ENCODE data around the gene BMPR2.
"Not testable (repeated sequence)": the region's sequence is repeated elsewhere in the genome, so short reads cannot be mapped to it uniquely, and the experiment has no call there.

BMPR2 gene

DNA sequence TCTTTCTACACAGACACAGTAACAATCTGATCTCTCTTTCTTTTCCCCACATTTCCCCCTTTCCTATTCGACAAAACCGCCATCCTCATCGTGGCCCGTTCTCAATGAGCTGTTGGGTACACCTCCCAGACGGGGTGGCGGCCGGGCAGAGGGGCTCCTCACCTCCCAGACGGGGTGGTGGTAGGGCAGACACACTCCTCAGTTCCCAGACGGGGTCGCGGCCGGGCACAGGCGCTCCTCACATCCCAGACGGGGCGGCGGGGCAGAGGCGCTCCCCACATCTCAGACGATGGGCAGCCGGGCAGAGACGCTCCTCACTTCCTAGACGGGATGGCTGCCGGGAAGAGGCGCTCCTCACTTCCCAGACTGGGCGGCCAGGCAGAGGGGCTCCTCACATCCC, 64.0 kb downstream of the BMPR2 start:
- not testable (repeated sequence) for H3K27ac ChIP-seq, H3K4me3 ChIP-seq

DNA sequence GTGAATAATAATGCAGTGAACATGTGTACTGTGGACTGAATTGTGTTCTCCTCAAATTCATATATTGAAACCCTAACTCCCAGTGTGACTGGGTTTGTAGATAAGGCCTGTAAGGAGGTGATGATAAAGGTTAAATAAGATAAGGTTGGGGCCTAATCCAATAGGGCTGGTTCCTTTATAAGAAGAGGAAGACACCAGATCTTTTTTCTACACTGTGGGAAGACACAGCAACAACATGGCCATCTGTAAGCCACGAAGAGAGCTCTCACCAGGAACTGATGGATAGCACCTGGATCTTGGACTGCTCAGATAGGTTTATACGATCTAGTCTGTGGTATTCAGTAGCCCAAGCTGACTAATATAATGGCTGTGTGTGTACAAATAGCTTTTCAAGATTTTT, 66.8 kb downstream of the BMPR2 start:
- H3K4me3 ChIP-seq, result no peak overlapping the region
- no peak overlapping the region for H3K27ac ChIP-seq

DNA sequence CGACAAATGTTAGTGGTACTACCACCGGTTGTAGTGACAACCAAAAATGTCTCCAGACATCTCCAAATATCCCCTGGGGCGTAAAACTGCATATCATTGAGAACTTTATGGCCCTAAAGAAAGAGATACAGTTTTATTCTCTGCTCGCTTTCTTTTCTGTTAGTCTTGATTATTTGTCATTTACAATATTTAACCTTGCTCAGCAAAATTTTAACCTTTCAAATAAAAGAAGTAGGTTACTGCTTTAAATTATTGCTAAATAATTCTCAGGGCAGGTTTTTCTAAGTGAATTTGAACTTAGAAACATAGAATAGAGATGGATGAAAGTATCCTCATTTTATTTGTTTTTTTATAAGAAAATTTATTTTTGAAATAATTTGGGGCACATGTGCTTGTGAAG, 67.9 kb downstream of the BMPR2 start:
- no peak overlapping the region for H3K27ac ChIP-seq
- no peak overlapping the region for H3K4me3 ChIP-seq

DNA sequence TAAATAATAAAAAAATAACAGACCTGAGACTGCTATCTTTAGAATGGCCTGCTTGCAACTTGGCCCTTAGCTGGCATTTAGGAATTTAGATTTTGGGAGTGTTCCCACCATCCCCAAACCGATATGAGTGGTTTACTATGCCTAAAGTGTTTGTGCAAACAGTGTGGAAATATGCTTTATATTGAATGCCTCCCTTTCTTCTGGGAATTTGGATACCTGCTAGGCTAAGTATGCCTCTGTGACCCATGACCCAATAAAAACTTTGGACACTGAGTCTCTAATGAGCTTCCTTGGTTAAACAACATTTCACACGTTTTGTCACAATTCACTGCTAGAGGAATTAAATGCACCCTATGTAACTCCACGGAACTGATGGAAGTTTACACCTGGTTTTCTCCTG, 73.2 kb downstream of the BMPR2 start:
- no peak overlapping the region for H3K27ac ChIP-seq
- no peak overlapping the region for H3K4me3 ChIP-seq

DNA sequence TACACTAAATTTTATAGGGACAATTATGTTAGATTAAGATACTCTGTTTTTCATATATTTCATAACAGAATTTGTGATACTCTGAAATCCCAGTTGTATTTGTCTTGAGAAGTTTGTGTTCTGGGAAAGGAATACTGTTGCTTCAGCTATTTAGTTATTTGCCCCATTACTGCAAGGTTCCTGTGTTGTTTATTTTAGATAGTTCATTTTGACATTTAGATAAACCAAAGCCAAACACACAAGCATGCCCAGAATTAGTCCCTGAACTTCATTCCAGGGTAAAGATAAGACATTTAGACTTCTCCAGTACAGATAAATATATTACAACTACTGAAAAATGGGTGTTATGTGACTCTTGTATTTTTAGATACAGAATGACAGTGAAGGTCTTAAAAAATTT, 74.7 kb downstream of the BMPR2 start:
- Histone ChIP-seq H3K4me3 (no peak overlapping the region), H3K27ac (no peak overlapping the region)

DNA sequence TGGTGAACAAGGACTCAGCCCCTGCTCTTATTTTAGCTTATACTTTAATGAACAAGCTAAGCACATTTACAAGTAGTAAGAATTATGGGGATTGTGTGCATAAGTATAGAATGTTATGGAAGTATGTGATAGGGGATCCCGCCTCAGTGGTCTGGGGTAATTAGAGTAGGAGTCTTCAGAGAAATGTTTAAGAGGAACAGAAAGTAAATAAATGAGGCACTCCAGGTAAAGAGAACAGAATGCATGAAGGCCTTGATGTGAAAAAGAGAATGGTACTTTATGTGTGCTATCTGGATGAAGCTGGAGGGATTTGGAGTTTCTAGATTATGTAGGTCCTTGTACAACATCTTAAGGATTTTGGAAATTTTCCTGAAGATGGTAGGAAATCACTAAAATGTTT, 76.6 kb downstream of the BMPR2 start:
- H3K27ac ChIP-seq, result no peak overlapping the region
- H3K4me3 ChIP-seq, result no peak overlapping the region

DNA sequence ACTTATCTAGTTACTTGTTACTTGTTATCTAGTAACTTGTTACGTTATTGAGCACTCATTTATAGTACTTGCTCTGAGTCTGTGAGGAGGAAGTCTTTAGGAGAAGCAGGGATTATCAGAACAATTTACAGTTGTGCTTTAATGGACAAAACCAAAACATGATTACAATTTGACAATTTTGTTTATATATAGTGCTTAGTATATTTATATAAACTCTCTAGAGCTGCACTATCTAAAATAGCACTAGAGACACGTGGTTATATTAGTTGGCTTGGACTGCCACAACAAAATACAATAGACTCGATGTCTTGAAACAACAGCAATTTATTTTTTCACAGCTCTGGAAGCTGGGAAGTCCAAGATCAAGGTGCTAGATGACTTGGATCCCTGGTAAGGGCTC, 78.4 kb downstream of the BMPR2 start:
- H3K27ac ChIP-seq, result no peak overlapping the region
- no peak overlapping the region for H3K4me3 ChIP-seq

DNA sequence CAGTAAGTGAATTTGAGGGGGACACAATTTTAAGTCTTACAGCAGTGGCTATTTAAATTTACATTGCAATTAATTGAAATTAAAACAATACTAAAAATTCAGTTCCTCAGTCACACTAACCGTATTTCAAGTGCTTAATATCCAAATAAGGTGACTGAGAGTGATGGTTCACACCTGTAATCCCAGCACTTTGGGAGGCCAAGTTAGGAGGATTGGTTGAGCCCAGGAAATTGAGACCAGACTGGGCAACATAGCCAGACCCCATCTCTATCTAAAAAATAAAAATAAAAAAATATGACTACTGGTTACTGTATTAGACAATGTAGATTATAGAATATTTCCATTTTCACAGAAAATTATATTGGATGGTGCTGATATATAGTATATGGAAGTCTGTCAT, 79.0 kb downstream of the BMPR2 start:
- Histone ChIP-seq H3K4me3 (no peak overlapping the region), H3K27ac (no peak overlapping the region)

DNA sequence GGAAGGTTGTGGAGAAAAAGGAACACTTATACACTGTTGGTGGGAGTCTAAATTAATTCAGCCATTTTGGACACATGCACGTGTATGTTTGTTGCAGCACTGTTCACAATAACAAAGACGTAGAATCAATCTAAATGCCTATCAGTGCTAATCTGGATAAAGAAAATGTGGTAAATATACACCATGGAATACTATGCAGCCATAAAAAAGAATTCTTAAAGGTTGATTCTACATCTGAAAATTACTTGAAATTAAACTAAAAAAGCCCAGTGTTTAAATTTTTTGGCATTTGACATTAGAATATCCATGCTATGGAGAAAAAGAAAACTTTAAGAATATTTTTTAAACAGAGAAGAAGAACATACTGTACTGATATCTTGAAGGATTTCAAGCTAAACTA, 84.0 kb downstream of the BMPR2 start:
- H3K4me3 ChIP-seq, result no peak overlapping the region
- no peak overlapping the region for H3K27ac ChIP-seq

DNA sequence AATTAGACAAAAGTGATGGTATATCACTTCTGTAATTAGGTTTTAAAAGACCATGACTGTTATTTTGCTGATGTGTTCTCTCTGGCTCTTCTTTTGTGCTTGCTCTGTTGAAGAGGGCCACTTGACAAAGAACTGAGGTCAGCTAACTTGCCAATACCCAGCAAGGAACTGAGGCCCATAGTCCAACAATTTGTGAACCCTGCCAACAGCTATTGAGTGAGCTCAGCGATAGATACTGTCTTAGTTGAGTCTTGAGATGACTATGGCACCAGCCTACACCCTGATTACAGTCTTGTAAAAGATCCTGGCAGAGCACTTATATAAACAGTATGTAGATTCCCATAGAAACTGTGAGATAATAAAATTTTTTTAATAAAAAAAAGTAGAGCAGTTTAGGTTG, 103.0 kb downstream of the BMPR2 start:
- H3K4me3 ChIP-seq, result no peak overlapping the region
- H3K27ac ChIP-seq, result no peak overlapping the region

DNA sequence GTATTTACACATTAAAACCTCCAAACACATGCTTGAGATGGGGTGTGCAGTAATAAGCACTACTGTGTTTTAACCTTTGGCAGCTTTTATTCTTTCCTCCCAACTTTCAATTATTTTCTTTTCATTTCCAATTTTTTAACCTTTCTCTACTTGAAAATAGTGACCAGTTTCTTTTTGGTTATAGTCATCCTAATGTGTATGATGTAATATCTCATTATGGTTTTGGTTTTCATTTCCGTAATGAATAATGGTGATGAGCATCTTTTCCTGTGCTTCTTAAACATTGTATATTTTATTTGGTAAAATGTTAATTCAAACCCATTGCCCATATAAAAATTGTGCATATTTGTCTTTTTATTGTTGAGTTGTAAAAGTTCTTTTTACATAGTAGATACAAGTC, 103.5 kb downstream of the BMPR2 start:
- Histone ChIP-seq H3K4me3 (no peak overlapping the region), H3K27ac (no peak overlapping the region)

DNA sequence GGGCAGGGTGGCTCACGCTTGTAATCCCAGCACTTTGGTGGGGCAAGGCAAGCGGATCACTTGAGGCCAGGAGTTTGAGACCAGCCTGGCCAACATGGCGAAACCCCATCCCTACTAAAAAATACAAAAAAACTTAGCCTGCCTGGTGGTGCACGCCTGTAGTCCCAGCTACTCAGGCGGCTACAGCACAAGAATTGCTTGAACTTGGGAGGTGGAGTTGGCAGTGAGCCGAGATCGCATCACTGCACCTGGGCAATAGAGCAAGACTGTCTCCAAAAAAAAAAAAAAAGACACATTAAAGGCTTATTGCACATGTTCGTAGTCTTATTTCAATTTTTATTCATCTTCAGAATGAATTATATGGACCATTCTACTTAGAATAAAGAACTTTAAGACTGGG, 110.2 kb downstream of the BMPR2 start:
- Histone ChIP-seq H3K4me3 (no peak overlapping the region), H3K27ac (no peak overlapping the region)

DNA sequence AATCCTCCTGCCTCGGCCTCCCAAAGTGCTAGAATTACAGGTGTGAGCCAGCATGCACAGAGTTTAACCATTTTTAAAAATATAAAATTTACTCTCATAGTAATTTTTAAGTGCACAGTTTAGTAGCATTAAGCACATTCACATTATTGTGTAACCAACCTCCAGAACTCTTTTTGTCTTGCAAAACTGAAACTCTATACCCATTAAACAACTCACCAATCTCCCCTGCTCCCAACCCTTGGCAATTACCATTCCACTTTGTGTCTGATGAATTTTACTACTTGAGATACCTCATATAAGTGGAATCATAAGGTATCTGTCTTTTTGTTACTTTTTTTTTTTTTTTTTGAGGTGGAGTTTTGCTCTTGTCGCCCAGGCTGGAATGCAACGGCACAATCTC, 112.5 kb downstream of the BMPR2 start:
- Histone ChIP-seq H3K27ac (no peak overlapping the region), H3K4me3 (no peak overlapping the region)

DNA sequence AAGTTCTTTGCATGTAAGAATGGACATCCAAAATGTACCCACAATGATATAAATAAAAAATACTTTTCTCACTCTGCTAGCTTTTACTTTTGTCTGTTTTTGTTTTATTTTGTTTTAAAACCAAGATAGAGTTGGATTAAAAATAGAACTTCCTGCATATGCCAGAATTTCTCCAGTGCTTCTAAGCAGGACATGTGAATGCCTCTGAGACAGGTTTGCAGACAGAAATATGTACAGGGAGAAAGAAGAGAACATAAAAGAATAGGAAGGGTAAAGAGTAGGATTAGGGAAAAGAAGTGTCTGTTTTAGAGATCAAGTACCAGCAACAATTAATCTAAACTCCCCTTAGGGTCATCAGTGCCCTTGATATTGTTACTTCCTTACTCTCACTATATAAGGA, 114.4 kb downstream of the BMPR2 start:
- Histone ChIP-seq H3K4me3 (no peak overlapping the region), H3K27ac (no peak overlapping the region)

DNA sequence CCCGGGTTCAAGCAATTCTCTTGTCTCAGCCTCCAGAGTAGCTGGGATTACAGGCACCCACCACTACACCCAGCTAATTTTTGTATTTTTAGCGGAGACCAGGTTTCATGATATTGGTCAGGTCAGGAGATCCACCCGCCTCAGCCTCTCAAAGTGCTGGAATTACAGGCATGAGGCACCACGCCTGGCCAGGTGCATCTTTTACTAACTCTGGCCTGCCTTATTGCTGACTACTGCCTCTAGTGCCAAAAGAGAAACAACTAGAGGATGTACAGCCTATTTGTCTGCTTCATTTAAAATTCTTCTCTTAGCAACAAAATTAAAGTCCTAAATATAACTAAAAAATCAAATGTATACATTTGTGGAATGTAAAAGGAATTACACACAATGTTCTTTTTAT, 115.4 kb downstream of the BMPR2 start:
- H3K4me3 ChIP-seq, result no peak overlapping the region
- H3K27ac ChIP-seq, result no peak overlapping the region

DNA sequence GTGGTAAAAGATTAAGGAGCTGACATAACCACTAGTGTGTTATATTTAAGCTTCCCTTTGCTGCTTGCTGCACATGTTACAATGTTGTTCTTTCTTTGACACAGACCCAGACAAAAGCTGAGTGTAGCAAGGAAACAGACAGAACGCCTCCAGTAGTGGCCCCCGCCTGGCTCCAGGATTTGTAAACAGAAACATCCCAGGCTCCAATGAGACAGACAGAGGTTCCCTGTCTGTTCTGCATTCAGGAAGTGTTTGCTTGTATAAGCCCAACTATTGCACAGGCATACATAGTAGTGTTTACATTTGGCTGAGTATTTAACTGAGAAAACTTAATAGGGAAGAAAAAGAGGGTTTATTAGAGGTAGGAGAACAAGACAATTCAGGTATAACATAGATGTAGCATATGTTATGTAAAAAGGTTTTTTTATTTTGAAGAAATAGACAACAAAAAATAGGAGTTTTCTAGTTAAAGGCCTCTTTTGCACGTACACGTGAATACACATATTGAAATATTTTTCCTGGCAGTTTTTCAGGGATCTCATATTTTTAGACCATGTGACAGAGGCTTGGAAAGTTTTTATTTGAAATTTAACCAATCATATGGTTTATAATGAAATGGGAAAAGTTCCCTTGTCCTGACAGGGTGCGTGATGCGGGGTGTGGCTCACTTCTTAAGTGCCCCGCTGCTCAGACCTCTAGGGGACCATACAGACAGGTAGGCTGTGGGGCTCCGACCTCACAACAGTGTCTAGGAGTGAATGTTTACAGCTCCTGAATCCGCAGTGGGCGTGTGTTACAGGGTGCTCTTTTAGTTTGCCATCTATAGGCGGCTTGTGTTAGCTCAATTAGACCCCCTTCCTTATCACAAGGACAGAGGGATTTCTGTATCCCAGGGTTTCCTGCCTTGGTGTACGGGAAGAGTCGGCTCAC, 118.4 kb downstream of the BMPR2 start:
- Histone ChIP-seq H3K4me3 (no peak overlapping the region), H3K27ac (peak overlapping the region in 1 of 21 experiments; percentile 19)

DNA sequence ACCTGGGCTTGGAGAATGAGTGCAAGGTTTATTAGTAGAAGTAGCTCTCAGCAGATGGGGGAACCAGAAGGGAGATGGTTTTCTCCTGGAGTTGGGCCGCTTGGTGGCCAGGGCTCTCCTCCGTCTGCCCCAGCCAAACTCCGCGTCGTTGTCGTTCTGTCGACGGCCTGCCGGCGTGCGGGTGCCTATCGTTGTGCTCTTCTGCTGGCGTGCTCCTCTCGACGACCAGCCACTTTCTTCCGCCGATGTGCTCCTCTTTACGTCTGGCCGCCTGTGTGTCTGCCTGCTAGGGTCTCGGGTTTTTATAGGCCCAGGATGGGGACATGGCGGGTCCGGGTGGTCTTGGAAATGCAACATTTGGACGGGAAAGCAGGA, 119.1 kb downstream of the BMPR2 start:
- H3K4me3 ChIP-seq, result no peak overlapping the region
- no peak overlapping the region for H3K27ac ChIP-seq

DNA sequence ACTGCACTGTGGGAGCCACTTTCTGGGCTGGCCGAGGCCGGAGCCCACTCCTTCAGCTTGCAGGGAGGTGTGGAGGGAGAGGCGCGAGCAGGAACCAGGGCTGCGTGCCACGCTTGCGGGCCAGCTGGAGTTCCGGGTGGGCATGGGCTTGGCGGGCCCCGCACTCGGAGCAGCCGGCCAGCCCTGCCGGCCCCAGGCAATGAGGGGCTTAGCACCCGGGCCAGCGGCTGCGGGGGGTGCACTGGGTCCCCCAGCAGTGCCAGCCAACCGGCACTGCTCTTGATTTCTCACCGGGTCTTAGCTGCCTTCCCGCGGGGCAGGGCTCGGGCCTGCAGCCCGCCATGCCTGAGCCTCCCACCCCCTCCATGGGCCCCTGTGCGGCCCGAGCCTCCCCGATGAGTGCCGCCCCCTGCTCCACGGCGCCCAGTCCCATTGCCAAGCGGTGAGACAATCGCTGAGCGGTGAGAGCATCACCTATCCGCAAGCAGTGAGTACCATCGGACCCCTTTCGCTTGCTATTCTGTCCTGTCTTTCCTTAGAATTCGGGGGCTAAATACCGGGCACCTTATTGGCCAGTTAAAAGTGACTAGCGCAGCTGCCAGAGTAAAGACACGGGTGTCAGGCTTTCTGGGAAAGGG, 120.8 kb downstream of the BMPR2 start:
- H3K27ac ChIP-seq, H3K4me3 ChIP-seq: not testable (repeated sequence)

DNA sequence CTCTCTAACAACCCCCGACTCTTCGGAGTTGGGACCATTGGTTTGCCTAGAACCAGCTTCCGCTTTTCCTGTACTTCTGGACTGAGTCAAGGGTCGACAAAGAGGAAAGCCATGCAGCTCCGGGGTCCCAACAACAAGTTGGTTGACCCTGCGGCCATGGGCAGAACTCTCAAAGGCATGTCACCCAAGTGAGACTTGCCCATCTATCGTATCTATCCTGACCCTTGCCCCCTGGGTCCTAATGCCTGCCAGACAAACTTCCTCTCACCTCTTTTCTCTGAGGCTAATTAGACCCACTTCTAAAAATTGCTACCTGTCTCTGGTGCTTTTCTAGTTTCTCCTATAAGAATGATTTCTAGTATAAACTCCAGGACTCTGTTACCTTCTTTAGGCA, 121.3 kb downstream of the BMPR2 start:
- H3K4me3 ChIP-seq, H3K27ac ChIP-seq: not testable (repeated sequence)

DNA sequence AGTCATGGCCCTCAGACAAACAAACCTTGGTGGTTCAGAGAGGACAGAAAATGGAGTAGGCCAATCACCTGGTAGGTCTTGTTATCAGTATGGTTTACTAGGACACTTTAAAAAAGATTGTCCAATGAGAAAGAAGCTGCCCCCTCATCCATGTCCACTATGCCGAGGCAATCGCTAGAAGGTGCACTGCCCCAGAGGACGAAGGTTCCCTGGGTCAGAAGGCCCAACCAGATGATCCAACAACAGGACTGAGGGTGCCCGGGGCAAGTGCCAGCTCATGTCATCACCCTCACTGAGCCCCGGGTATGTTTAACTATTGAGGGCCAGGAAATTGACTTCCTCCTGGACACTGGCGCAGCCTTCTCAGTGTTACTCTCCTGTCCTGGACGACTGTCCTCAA, 123.7 kb downstream of the BMPR2 start:
- H3K4me3 ChIP-seq, H3K27ac ChIP-seq: not testable (repeated sequence)

DNA sequence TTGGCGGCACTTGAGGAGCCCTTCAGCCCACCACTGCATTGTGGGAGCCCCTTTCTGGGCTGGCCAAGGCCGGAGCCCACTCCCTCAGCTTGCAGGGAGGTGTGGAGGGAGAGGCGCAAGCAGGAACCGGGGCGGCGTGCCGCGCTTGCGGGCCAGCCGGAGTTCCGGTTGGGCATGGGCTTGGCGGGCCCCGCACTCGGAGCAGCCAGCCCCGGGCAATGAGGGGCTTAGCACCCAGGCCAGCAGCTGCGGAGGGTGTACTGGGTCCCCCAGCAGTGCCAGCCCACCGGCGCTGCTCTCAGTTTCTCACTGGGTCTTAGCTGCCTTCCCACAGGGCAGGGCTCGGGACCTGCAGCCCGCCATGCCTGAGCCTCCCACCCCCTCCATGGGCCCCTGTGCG, 127.1 kb downstream of the BMPR2 start:
- H3K27ac ChIP-seq, H3K4me3 ChIP-seq: not testable (repeated sequence)

DNA sequence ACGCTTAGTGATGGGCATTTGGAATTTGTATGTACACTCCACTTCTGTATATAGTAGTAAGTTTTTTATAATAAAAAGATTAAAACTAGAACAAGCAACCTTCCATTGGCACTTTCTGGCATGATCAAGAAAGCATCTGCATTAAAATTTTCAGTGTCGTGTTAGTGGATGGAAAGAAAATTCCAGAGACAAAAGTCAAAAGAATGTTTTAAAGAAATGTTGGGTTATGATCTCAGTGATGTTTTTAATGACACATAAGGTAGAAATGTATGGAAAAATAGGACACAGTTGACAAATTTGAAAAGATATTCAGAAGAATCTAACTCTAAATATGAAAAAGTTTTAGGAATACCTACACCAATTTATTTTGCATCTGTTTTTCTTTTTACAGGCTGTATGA, 132.6 kb downstream of the BMPR2 start:
- Histone ChIP-seq H3K27ac (no peak overlapping the region), H3K4me3 (no peak overlapping the region)

All from skin epidermis (tissue), 12 donors.